Superior temporal gyrus (tissue), 1 donor: ENCODE measurements around the gene DYNAP.

Experiments used
- DNase-seq: peaks from one replicate; pipeline ENCODE4 v3.0.0-alpha.2; 2016; ENCODE audit errors: extremely low spot score

DYNAP gene

DNA sequence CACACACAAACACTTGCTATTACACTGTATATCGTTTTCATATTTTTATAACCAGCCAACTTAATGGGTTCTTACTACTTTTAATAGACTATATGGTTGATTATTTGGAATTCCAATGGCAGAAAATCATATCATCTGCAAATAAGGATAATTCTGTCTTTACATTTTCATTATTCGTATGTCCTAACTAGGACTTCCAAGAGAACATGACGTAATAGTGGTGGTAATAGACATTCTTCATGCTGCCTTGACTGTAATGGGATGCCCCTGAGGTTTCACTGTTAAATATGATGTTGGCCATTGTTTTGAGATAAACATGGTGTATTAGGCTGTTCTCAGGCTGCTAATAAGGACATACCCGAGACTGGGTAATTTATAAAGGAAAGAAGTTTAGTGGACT is 45.2 kb downstream of the DYNAP start:
- no peak for DNase-seq

DNA sequence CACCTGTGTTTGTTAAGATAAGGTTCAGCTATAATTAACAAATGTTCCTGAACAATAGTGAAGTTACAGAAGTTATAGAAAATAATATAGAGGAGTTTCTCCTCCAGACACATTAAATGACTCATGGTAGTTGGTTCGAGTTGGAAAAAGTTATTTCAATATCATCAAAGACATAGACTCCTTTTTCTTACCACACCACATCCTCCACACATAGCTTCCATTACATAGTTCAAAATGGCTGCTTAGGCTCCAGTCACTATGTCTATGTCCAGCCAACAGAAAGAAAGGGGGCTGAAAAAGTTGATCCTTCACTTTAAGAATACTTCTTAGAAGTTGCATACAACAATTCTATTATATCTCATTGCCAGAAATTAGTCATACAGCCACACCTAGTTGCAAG is 50.7 kb downstream of the DYNAP start:
- DNase-seq: no peak

DNA sequence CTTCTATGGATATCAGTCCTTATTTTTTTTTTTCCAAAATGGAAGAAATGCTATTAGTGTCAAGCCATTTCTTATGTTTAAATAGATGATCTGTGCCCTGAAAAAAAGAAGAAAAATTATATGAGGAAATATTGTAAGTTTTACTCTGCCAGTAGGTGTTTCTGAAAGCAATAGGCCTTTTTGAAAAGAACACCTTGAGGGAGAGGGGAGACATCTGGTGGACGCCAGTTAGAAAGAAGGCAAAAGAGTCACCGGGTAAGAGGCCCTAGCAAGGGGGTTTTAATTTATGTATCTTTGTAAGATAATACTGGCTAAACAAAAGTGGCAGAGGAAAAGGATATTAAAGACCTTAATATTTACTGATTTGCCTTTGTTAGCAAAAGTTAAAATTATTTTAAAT is 56.1 kb downstream of the DYNAP start:
- no peak for DNase-seq
